SW 1271 (cell line): ENCODE data around the gene ANKRD29.

Experiments used
- DNase-seq, 2 experiments: peaks; one replicate each; lab custom pipeline; 2025; lab: John Stamatoyannopoulos, UW

The ANKRD29 gene

DNA sequence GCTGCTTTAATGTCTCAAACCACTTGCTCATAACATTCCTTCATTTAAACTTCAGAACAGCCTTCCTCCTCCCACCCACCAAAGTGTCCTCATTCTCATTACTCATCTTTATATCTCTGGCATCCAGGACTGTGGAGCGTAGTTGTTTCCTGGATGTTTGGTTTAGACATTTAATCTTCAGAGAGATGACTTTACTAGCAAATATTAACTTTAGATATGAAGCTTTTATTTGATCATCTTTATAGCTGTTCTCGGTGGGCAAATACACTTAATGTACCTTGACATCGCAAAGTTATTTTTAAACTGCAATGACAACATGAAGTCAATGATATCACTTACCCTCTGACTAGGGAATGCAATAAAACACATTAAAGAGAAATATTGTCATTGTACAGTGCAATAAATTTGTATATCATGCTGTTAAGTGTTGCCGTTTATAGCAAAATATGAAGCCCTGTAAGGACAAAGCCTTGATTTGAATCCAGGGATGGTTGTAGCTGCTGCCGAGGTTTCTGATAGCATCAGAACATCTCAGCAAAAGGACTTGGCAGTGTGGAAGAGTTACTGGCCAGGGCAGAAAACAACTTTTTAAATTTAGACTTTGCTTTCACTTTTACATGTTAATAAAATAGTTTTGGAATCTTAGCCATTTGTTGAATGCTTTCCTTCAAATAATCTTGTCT, 21.9 kb upstream of the ANKRD29 start:
- DNase-seq, result no peak

DNA sequence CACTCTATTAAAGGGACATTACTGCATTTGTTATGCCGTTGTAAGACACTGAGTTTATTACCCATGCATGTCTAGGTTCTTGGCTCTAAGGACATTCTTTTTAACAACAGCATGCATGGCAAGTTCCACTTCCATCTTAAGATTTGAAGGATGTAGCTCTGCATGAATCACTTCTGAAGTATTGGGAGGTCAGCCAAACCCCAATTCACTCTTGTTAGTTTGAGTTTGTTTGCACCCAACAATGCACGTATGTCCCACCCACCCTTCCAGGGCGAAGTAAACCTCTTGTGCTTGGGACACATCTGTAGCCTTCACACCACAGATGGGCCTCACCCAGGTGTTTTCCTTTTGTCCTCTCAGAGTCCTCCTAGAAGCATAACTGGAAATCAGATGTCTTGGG, 21.0 kb upstream of the ANKRD29 start:
- no peak for DNase-seq

DNA sequence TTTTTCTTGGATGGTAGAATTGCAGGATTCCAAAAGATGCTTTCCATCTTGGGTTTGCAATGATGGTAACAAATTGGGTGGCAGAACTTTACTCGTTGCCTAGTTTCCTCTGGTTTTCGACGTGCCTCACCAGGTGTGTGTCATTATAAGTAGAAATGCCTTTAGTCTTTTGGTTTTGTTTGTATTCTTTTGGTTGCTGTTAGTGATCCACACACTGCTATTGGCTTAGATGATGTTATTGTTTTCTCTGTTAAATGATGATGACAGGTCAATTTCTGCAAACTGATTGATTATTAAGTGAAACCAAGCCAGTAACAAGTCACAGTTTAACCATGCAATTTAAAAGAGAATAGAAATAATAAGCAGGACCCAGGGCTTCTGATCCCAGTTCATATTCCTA, 20.4 kb upstream of the ANKRD29 start:
- no peak for DNase-seq

DNA sequence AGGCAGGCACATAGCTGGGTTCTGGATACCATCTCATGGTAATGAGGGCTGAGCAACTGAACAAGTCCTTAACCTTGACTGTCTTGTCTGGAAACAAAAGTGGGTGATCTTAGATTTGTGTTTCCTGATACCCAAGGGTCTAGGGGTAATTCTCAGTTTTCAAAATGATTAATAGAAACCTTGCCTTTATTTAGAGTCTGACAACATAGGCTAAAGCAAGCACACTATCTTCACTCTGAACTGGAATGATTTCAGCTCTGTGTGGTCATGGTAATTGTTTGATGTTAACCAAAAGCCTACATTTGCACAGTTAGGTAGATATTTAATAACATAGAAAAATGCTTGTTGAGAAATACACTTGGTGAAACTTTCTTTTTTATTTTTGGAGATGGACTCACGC, 19.8 kb upstream of the ANKRD29 start:
- no peak for DNase-seq

DNA sequence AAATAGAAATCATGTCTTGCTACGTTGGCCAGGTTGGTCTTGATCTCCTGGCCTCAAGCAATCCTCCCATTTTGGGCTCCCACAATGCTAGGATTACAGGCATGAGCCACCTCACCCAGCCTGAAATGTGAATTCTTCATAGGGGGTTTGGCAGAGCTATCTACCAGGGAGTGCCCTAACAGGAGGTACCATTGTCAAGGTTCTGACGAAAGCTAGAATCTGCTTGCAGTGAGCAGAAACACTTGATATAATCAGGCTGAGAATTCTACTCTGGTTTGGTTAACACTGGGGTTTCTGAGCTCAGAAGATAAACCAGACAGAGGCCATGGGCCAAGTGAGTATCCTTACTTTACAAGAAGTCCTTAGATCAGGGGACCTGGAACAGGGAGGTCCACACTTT, 19.3 kb upstream of the ANKRD29 start:
- DNase-seq, result no peak

DNA sequence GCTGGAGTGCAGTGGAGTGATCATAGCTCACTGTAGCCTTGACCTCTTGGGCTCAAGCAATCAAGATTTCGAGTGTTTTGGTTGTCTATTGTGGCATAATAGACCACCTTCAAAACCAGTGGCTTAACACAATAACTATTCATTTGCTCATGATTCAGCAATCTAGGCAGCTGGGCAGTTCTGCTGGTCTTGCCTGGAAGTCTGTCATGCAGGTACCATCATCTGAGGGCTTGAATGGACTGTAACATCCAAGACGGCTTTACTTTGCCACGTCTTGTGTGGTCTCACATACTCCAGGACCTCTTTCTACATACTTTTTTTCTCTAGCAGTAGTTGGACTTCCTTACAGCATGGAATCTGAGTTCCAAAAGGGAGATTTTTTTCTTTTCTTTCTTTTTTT, 13.2 kb upstream of the ANKRD29 start:
- DNase-seq, result no peak

DNA sequence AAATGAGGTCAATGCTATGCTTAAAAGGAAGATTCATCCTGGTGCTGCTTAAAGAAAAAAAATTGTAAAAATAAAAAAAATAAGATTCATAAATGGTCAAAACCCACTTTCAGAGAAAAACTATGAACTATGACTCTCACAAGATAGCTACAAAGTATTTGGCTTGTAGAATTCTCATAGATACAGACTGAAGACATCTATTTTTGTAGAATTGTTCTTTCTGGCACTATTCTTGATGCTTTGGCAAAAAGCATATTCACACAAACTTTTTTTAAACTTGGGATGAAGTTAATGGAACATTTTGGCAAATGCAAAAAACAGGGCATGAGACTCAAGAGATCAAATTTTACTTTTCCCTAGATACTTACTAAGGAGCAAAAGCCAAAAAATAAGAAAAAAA, 12.5 kb upstream of the ANKRD29 start:
- no peak for DNase-seq

DNA sequence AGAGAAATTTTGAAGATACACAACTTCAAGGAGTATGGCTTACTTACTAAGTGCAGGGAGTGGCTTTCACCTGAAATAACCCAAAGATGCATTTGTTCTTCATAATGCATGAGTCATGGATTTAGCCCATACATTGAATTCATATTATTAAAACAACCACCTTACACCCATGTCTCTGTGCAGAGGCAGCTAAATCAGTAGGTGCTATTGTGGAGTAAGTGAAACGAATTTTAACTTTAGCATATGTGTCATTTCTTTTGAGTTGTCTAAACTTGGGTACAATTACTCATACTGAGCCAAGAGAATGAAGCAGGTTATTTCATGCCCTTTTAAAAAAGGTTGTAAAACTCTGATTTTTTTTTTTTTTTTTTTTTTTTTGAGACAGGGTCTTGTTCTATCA, 11.0 kb upstream of the ANKRD29 start:
- no peak for DNase-seq

DNA sequence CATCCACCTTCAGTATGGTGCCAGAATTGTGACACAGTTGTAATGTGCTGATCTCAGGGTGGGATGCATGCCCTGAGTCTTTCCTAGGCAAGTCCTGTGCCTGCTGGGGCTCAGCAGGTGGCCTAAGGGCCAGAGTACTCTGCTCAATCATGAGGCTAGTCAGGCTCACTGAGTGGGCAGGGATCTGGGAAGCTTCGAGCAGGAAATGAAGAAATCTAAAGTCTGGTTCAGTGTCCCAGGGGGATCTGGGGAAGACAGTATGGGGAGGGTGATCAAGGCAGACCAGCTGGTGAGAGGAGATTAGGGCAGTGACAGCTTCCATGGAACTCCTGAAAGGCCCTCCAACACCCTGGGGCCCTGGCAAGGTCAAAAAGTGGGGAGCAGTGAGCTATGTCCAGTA, 8.9 kb upstream of the ANKRD29 start:
- DNase-seq, result no peak

DNA sequence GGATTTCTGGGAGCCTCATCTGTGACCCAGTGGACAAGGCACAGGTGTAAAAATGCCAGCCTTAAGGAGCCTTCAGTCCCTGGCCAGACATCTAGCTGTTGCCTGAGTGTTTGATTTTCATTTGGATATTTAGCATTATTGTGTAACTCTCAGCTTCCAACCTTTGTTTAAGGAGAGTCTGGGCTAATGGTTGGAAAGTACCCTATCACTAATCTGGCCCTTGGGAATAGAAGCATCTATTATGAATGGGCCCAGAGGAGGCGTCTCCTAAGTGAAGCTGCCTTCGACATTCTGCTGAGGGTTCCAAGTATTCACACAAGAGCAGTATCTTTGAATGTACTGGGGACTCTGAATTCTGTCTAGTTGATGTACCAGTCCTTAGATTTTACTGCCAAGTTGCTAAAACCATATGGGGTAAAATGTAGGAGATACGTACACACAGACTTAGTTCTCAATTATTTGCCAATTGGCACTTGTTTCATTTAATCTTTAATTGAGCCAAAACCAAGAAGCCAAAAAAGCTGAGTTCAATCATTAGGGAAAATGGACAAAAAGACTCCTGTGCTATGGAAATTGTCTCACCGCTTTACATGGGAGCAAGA, 7.2 kb upstream of the ANKRD29 start:
- no peak for DNase-seq

DNA sequence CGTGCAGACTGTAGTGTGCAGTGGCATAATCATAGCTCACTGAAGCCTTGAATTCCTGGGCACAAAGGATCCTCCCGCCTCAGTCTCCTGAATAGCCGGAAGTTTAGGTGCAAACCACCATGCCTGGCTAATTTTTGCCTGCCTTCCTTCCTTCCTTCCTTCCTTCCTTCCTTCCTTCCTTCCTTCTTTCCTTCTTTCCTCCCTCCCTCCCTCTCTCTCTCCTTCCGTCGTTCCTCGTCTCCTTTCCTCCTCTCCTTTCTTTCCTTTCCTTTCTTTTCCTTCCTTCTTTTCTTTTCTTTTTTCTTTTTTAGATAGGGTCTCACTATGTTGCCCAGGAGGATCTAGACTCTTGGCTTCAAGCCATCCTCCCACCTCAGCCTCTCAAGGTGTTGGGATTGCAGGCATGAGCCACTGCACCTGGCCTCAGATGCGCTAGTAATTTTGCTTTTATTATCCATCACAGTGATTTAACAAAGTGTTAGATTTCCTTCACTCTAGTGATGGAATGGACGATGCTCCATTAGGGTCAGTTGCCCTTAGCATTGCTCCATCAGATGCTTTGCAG, 6.6 kb upstream of the ANKRD29 start:
- DNase-seq, result no peak

DNA sequence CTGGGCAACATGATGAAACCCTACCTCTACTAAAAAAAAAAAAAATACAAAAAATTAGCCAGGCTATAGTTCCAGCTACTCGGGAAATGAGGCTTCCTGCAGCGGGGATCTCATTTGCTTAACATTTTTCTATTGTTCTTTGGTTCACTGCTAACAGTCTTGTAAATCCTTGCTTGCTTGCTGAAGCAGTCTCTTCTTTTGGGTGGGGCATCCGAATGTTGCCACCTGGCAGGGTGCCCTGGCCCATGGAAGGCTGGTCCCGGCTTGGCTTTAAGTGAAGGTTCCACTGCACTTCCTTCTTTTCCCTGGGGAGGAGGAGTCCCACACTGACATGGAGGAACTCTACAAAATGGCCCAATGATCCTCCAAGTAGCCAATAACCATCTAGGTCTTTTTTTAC, 6.0 kb upstream of the ANKRD29 start:
- no peak for DNase-seq

DNA sequence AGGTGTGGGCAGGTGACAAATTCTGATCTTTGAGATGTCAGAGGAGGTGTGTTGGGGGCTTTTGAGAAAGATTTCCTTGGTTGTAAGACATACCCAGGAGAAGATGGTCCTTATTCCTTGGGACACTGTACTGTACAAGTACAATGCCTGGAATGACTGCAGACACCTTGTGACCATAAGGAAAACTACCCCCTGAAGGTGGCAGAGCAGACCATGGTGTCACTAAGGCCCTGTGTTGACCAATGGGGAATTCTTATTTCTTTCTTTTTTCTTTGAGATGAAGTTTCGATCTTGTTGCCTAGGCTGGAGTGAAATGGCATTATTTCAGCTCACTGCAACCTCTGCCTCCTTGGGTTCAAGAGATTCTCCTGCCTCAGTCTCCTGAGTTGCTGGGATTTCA, 4.4 kb upstream of the ANKRD29 start:
- DNase-seq, result no peak

DNA sequence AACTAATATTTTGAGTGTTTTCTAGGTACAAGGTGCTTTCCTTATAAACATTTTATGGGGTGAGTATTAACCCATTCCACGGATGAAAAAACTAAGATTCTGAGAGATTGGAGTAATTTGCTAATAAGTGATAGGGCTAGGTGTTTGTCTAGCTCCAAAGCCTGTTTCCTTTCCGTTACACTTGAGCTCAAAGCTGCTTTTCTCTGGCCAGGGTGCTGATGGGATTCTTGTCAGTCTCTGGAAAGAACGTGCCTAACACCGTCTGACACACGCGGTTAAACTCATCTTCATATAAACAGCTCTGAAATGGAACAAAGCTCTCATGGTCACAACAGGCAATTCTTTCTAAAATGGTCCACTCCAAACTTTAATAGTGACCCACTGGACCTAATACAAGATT, 2.0 kb upstream of the ANKRD29 start:
- DNase-seq, result no peak

DNA sequence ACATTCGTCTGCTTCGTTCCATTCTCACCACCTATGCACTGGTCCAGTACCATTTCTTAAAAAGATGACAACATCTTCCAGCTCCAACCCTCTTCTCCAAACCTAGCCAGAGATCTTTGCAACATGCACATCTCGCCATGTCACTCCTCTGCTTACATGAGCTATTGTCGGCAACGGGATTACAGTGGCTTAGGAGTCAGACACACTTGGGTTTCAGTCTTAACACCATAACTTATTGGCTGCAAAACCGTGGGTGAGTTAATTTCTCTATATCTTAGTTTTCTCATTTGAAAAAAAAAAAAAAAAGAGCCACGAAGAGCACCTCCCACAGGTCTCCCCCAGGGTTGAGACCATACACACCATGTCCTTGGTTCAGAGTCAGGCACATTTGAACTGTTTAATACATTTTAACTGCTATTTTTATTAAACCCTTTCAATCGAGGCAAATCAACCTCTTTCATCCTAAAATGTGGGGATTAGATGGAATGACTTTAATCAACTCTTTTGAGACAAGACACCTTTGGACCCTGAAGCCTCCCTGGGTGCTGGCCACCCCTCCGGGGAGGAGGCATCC, 889 bp downstream of the ANKRD29 start:
- no peak for DNase-seq

DNA sequence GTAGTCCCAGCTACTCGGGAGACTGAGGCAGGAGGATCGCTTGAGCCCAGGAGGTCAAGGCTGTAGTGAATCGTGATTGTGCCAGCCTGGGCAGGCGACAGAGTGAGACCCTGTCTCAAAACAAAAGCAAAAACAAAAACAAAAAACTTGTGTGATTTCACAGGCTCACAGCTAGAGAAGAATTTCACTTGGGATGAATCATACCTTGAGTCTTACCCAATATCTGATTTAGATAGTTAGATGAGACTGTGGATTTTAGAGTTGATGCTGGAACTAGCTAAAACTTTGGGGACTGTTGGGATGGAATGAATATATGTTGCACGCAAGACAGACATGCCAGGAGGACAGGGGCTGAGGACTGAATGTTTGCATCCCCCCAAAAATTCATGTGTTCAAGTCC, 4.4 kb downstream of the ANKRD29 start:
- no peak for DNase-seq

DNA sequence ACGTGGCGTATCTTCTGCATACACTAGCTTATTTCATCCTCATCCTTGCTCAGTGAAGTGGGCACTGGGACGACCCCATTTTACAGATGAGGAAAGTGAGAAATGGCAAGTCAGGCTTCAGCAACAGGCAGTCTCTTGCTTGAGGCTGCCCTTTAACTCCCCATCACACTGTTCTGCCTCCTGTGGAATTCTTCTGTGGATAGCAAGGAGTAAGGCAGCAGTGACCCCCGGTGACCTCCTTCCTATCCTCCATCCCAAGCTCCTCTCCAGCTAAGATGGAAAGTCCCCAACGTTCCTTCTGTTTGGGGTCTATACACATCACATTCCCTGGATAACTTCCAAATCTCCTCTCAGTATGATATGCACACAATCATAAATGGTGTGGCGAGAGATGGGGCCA, 10.5 kb downstream of the ANKRD29 start:
- DNase-seq, result no peak

DNA sequence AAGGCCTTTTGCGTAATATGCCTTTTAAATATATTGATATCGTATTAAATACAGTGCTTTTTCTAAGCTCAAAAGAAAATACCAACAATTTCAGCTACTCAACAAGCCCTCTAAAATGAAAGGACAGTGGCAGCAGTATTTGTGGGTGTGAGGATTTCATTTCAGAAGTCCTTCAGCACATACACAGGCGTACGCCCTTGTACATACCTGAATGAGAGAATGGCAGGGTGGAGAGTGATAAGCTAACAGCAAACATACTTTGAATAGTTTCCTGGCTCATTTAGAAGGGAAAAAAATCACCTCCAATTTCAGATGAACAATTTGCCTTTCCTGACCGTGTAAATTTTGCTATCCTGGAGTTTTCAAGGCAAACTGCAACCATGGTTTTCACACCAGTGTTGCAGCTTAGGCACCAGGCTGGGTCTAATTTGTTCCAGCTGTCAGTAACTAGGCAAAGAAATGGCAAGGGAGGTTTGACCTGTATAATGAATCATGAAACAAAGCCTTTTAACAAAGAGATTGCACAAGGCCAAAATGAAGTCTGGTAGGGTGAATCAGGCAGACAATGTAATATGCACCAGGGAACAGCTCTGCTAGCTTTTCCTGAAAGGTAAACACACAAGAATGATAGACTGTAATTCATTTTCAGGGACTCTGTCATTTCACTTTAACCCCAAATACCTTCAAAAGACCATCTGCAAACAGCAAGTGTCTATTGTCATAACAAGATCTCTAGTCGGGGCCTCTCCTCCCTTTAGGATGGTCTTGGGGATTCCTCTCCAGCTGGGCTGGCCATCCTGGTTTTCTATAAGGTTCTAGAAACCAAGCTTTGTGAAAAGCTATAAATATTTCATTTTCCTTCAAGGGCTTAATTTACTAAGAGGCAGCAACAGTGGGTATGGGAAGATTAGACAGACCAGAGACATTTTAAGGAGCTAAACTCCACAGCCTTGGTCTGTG, 11.5 kb downstream of the ANKRD29 start:
- DNase-seq, result no peak

DNA sequence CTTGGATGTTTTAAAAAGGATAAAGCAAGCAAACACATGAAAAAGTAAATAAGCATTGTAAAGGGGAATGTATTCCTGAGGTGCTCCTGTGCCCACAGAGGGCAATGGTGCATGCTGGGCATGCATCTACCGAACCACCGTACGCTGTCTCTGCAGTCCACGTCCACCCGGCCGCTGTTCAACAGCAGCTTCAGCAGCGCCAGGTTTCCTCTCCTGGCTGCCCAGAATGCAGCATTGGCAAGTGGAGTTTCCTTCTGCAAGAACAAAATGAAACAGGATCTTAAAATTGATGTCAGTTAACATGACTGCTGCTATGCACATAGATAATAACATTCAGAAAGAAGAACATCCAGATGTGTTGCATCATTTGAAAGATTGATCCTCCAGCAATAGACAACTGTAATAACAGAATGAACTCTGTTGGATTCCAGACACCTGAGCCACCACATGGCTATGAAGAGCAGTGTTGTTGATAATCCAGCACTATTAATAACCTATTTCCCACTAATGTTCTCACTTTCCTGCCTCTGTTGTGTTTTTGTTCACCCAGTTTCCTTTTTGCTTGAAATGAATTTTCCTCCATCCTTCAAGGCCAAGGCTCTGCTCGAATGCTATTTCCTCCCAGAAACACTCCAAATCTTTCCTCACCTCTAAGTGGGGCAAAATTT, 13.6 kb downstream of the ANKRD29 start:
- no peak for DNase-seq

DNA sequence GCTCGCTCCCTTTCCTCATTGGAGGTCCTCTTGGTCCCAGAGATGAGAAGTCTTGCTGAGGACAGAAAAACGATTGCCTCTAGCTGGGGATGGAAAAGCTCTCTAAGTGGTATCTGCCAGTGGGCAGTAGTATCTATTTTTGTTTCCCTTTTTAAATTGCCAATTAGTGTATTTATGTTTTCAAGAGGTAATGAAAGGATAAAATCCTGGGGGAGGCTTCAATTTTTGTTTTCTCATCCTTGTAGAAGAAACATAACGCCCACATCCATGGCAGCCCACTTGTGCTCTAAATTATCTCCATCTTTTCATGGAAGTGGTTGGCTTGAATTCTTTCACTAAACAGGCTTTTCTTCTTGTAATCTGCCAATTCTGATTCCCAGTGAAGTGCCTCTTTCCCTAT, 14.3 kb downstream of the ANKRD29 start:
- DNase-seq, result no peak

DNA sequence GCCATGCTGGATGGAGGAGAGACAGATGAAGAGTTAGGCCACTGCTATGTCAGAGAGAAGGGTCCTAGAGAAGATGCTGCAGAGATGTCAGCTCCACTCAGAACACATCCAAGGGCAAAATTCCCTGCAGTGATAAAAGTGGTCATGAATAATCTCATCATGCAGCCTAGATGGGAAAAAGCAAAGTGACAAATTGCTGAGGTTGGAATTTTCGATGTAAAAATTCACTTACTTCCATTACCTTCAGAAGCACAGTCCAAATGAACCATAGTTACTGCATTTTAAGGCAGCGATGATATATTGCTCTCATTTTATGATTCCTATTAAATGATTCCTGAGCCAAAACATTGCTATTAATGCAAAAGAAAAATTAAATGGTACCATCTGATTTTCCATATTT, 16.4 kb downstream of the ANKRD29 start:
- DNase-seq, result no peak
